Ishikawa (cell line): Measurements from ENCODE around the gene MAPK7.

Experiments
- CEBPB ChIP-seq: IDR thresholded peaks from 2 replicates; pipeline ENCODE4 v1.6.1; 2012
- CREB1 ChIP-seq: IDR thresholded peaks from 2 replicates; pipeline ENCODE4 v1.6.1; 2012; ENCODE audit warnings: low read depth
- EGR1 ChIP-seq: IDR thresholded peaks from 2 replicates; pipeline ENCODE4 v1.6.1; 2012
- EP300 ChIP-seq: IDR thresholded peaks from 2 replicates; pipeline ENCODE4 v1.6.1; 2012; ENCODE audit warnings: borderline replicate concordance
- FOXM1 ChIP-seq: IDR thresholded peaks from 2 replicates; pipeline ENCODE4 v1.6.1; 2012; ENCODE audit warnings: low read depth, borderline replicate concordance
- NFIC ChIP-seq: IDR thresholded peaks from 2 replicates; pipeline ENCODE4 v1.6.1; 2012
- RAD21 ChIP-seq: IDR thresholded peaks from 2 replicates; pipeline ENCODE4 v1.6.1; 2012; ENCODE audit warnings: low read depth
- TAF1 ChIP-seq: IDR thresholded peaks from 2 replicates; pipeline ENCODE4 v1.6.1; 2012; ENCODE audit warnings: low read depth, mild to moderate bottlenecking
- TCF12 ChIP-seq: IDR thresholded peaks from 2 replicates; pipeline ENCODE4 v1.6.1; 2012; ENCODE audit warnings: low read depth
- TEAD4 ChIP-seq: IDR thresholded peaks from 2 replicates; pipeline ENCODE4 v1.6.1; 2012
- YY1 ChIP-seq: IDR thresholded peaks from 2 replicates; pipeline ENCODE4 v1.6.1; 2012; ENCODE audit warnings: low read depth
- ZBTB7A ChIP-seq: IDR thresholded peaks from 2 replicates; pipeline ENCODE4 v1.6.1; 2012; ENCODE audit warnings: low read depth
- TF ChIP-seq, protein P1 (sequence below): IDR thresholded peaks from 2 replicates; pipeline ENCODE4 v1.6.1; 2012; ENCODE audit warnings: low read depth, mild to moderate bottlenecking
- TF ChIP-seq, protein P2 (sequence below): IDR thresholded peaks from 2 replicates; pipeline ENCODE4 v1.6.1; 2012
- TF ChIP-seq, protein P3 (sequence below): IDR thresholded peaks from 2 replicates; pipeline ENCODE4 v1.6.1; 2012

Gene MAPK7

DNA sequence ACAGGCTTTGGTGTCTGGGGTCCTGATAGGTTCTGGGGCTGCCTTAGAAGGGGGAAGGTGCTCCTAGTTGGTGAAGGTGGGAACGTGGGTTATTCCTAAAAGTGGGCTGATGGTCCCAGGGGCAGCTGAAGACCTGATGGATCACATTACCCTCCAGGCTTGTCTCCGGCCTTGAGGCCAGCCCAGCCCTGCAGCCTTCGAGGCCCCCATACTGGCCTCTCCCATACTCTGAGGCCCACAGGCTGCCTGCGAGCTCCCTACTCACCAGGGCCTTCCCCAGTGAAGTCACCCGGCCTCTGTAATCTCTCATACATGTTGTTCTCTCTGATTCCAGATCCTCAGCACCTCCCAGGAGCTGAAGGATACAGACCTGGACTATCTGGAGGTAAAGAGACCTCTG lies 35.5 kb downstream of the MAPK7 start:
- TF ChIP-seq, protein P1, sequence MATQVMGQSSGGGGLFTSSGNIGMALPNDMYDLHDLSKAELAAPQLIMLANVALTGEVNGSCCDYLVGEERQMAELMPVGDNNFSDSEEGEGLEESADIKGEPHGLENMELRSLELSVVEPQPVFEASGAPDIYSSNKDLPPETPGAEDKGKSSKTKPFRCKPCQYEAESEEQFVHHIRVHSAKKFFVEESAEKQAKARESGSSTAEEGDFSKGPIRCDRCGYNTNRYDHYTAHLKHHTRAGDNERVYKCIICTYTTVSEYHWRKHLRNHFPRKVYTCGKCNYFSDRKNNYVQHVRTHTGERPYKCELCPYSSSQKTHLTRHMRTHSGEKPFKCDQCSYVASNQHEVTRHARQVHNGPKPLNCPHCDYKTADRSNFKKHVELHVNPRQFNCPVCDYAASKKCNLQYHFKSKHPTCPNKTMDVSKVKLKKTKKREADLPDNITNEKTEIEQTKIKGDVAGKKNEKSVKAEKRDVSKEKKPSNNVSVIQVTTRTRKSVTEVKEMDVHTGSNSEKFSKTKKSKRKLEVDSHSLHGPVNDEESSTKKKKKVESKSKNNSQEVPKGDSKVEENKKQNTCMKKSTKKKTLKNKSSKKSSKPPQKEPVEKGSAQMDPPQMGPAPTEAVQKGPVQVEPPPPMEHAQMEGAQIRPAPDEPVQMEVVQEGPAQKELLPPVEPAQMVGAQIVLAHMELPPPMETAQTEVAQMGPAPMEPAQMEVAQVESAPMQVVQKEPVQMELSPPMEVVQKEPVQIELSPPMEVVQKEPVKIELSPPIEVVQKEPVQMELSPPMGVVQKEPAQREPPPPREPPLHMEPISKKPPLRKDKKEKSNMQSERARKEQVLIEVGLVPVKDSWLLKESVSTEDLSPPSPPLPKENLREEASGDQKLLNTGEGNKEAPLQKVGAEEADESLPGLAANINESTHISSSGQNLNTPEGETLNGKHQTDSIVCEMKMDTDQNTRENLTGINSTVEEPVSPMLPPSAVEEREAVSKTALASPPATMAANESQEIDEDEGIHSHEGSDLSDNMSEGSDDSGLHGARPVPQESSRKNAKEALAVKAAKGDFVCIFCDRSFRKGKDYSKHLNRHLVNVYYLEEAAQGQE, result no peak
- no peak for TF ChIP-seq NFIC
- no peak for TF ChIP-seq EP300
- TF ChIP-seq EGR1, result no peak
- no peak for TF ChIP-seq TAF1
- TF ChIP-seq FOXM1, result no peak
- no peak for TF ChIP-seq RAD21
- TF ChIP-seq, protein P2, sequence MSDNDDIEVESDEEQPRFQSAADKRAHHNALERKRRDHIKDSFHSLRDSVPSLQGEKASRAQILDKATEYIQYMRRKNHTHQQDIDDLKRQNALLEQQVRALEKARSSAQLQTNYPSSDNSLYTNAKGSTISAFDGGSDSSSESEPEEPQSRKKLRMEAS, result no peak
- TF ChIP-seq CREB1, result no peak
- no peak for TF ChIP-seq ZBTB7A
- no peak for TF ChIP-seq TEAD4
- no peak for TF ChIP-seq YY1
- TF ChIP-seq, protein P3, sequence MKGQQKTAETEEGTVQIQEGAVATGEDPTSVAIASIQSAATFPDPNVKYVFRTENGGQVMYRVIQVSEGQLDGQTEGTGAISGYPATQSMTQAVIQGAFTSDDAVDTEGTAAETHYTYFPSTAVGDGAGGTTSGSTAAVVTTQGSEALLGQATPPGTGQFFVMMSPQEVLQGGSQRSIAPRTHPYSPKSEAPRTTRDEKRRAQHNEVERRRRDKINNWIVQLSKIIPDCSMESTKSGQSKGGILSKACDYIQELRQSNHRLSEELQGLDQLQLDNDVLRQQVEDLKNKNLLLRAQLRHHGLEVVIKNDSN, result no peak
- TF ChIP-seq TCF12, result no peak
- no peak for TF ChIP-seq CEBPB

DNA sequence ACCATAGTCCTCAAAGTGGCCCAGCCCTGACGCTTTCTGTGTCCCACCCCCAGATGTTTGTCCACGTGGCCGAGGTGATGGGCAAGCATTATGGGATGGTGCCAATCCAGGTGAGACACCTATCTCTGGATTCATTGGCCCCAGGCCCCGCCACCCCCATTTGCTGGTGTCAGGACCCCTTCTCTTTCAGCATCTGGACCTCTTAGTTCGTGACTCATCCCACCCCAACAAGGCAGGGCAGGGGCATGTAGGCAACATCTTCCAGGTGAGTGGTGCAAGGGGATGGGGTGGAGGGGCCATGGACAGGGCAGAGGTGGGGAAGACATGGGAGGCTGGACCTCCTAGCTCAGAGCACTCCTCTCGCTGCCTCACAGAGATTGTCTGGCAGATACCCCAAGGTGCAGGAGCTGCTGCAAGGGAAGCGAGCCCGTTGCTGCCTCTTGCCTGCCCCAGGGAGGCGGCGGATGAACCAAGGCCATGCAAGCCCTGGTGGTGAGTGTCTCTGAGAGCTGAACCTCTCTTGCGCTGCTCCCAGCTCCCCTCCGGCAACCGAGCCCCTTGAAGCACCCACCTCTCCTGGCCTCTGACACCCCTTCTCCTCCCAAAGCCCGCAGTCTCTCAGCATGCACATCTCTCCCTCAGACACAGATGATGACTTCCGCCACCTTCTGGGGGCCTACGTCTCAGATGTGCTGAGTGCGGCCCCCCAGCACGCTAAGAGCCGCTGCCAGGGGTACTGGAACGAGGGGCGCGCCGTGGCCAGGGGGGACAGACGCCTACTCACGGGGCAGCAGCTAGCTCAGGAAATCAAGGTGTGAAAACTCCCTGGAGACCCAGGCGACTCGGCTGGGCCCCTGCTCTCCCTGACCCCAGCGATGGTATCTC lies 36.3 kb downstream of the MAPK7 start:
- no peak for TF ChIP-seq TCF12
- TF ChIP-seq RAD21, result no peak
- TF ChIP-seq, protein P3, result no peak
- TF ChIP-seq EP300, result no peak

DNA sequence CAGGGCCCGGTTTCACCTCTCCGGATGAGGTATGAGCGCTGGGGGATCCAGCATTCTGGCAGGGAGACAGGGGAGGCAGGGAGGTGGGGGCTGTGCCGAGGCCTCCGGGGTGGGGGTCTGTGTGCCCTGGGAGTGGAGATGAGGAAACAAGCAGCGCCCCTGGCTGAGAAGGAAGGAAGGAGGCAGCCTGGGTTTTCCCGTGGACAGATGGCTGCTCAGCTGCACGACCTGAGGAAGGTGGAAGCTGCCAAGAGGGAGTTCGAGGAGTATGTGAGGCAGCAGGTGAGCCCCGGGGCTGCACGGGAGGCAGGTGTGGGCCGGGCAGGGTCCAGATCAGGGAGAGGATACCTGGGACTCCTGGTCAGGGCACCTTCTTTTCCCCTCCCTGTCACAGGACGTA lies 37.0 kb downstream of the MAPK7 start:
- no peak for TF ChIP-seq ZBTB7A
- no peak for TF ChIP-seq CEBPB
- TF ChIP-seq TAF1, result no peak
- no peak for TF ChIP-seq CREB1
- TF ChIP-seq, protein P2, result no peak

DNA sequence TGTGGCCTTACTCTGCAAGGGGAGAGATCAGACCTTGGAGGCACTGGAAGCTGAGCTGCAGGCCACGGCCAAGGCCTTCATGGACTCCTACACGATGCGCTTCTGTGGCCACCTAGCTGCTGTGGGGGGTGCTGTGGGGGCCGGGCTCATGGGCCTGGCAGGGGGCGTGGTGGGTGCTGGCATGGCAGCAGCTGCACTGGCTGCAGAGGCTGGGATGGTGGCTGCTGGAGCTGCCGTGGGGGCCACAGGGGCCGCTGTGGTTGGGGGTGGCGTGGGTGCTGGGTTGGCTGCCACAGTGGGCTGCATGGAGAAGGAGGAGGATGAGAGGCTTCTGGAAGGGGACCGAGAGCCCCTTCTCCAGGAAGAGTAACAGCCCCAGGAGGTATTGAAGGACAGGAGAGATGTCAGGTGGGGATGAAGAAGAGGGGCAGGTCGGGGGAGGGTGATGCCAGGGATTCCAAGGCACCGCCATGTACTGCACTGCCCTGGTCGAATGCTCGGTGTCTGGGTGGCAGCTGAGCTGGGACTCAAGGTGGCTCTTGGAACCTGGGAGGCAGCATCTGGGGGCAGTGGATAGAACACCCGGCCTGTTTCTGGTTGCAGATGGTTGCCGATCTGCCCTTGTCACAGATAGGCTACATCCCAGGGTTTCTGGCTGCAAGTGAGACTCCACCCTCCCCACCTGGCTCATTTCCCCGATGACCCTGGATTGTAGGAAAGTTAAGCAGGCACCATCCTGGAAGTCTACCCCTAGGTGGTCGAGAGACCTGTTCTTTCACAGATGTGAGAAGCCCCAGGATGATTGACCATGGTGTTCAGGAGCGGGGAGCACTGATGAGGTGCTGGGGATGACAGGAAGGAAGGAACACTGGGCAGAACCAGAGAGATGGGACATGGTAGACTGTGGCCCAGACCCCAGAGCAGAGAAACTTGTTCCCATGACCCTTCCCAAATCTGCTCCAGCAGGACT lies 37.8 kb downstream of the MAPK7 start:
- TF ChIP-seq CREB1, result no peak
- TF ChIP-seq NFIC, result no peak
- TF ChIP-seq TCF12, result no peak
- TF ChIP-seq CEBPB, result no peak
- TF ChIP-seq EGR1, result no peak
- no peak for TF ChIP-seq TAF1
- no peak for TF ChIP-seq YY1
- TF ChIP-seq EP300, result no peak
- TF ChIP-seq, protein P2, result no peak
- no peak for TF ChIP-seq RAD21
- TF ChIP-seq, protein P1, result no peak

DNA sequence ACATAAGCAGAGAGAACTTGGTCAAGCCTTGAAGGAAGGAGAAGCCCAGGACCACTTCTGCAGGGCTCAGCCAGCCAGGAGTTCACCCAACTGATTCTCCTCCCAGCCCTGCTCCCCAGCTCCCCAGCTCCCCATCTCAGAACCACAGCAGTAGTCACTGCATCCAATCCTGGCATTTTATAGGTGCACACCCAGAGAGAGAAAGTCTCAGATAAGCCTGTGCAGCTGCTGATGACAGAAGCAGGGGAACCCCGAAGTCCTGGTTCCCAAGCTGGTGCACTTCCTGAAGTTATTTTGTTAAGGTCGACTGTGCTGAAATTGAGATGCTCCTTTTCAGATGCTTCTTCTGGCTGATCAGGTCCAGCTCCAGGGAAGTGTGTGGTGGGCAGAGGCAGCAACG lies 39.3 kb downstream of the MAPK7 start:
- TF ChIP-seq YY1 (no peak), CREB1 (no peak), TEAD4 (no peak), TCF12 (no peak)
- TF ChIP-seq, protein P2, result no peak
